ENCODE measurements around the gene MT1G.

DNA sequence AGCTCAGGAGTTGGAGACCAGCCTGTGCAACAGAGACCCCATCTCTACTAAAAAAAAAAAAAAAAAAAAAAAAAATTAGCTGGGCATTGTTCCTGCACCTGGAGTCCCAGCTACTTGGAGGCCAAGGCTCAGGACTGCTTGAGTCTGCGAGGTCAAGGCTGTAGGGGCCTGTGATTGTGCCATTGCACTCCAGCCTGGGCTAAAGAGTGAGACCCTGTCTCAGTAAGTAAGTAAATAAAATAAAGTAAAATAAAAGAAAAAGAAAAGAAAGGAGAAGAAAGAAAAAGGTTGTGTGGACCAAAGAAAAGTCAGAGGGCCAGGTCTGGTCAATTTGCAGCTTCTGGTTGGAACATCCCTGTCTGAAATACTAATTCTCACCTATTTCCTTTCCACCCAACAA is 32.8 kb upstream of the MT1G start:
- TF ChIP-seq, protein P1, sequence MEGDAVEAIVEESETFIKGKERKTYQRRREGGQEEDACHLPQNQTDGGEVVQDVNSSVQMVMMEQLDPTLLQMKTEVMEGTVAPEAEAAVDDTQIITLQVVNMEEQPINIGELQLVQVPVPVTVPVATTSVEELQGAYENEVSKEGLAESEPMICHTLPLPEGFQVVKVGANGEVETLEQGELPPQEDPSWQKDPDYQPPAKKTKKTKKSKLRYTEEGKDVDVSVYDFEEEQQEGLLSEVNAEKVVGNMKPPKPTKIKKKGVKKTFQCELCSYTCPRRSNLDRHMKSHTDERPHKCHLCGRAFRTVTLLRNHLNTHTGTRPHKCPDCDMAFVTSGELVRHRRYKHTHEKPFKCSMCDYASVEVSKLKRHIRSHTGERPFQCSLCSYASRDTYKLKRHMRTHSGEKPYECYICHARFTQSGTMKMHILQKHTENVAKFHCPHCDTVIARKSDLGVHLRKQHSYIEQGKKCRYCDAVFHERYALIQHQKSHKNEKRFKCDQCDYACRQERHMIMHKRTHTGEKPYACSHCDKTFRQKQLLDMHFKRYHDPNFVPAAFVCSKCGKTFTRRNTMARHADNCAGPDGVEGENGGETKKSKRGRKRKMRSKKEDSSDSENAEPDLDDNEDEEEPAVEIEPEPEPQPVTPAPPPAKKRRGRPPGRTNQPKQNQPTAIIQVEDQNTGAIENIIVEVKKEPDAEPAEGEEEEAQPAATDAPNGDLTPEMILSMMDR (optimal IDR thresholded peaks at IDR 0.05 in 1 of 3, IDR thresholded peaks at IDR 0.05 in 1 of 3, conservative IDR thresholded peaks at IDR 0.05 in 1 of 3; ENCODE audit: extremely low read depth in 1 of 3, insufficient read depth in 2 of 3, low read length in 3 of 3), result no peak
- no peak for TF ChIP-seq EZH2 (IDR thresholded peaks at IDR 0.05; ENCODE audit: low read length)
